Glutamatergic neuron (in vitro differentiated cells): Measurements from ENCODE around the gene ZNF575. TPM values are rescaled to one million over a fixed set of nuclear protein-coding genes. Genes with fewer than 3 reads are reported as not detected.

Source experiments
- DNase-seq: peaks from one replicate; pipeline ENCODE4 v3.0.0; 2022
- H3K27ac Mint-ChIP-seq: one replicate; pipeline ENCODE4 v1.8.0; 2020; ENCODE audit warnings: mild to moderate bottlenecking, mixed read lengths, inconsistent platforms; ENCODE audit not compliant: unreplicated experiment
- H3K27me3 Mint-ChIP-seq: one replicate; pipeline ENCODE4 v1.8.0; 2020; ENCODE audit warnings: mild to moderate bottlenecking, moderate library complexity, mixed read lengths, inconsistent platforms; ENCODE audit not compliant: unreplicated experiment
- H3K36me3 Mint-ChIP-seq: one replicate; pipeline ENCODE4 v1.8.0; 2020; ENCODE audit warnings: mild to moderate bottlenecking, mixed read lengths, inconsistent platforms; ENCODE audit not compliant: unreplicated experiment
- H3K4me1 Mint-ChIP-seq: one replicate; pipeline ENCODE4 v1.8.0; 2020; ENCODE audit warnings: mild to moderate bottlenecking, low read depth, mixed read lengths, inconsistent platforms; ENCODE audit not compliant: unreplicated experiment
- H3K4me3 Mint-ChIP-seq: one replicate; pipeline ENCODE4 v1.8.0; 2020; ENCODE audit warnings: mild to moderate bottlenecking, mixed read lengths, inconsistent platforms; ENCODE audit not compliant: unreplicated experiment
- H3K9me3 Mint-ChIP-seq: one replicate; pipeline ENCODE4 v1.8.0; 2020; ENCODE audit warnings: mild to moderate bottlenecking, moderate library complexity, mixed read lengths, inconsistent platforms; ENCODE audit not compliant: unreplicated experiment
- CTCF ChIP-seq: fragments of 200-600 bp; sonication (generic); IDR thresholded peaks from one replicate; pipeline ENCODE4 v1.5.0; 2021; ENCODE audit not compliant: partially characterized antibody, unreplicated experiment
- total RNA-seq: library from RNA; stranded (reverse); fragmentation: NEBNext Ultra II Directional; extraction: Animal tissue kit (Norgen Biotek cat#: 25700); gene quantifications from one replicate; pipeline ENCODE4 v1.2.1, GENCODE V29; 2021; ENCODE audit not compliant: unreplicated experiment

The ZNF575 gene
- total RNA-seq, 1 donor from 2014 or later: 2.0 TPM

- Mint-ChIP-seq H3K4me1 (peaks cover 21% of the 10 kb centered on the region), H3K27ac (peak overlapping the region; percentile 80), H3K4me3 (peak overlapping the region; percentile 19), H3K36me3 (peaks cover 7% of the 10 kb centered on the region), H3K27me3 (peaks cover 5% of the 10 kb centered on the region), H3K9me3 (peaks cover 3% of the 10 kb centered on the region)
- no peak for TF ChIP-seq CTCF
- no peak for DNase-seq
These were observed 21.4 kb downstream of the ZNF575 start for GRCh38 chr19:43554317-43554895.

GRCh38 chr19:43555185-43555770 is 22.3 kb downstream of the ZNF575 start:
- TF ChIP-seq CTCF: peak; percentile 71
- Mint-ChIP-seq H3K27ac (peak overlapping the region; percentile 80), H3K36me3 (peaks cover 10% of the 10 kb centered on the region), H3K4me3 (peak overlapping the region; percentile 73), H3K4me1 (peaks cover 17% of the 10 kb centered on the region), H3K9me3 (no peaks in the 10 kb centered on the region), H3K27me3 (peaks cover 5% of the 10 kb centered on the region)
- peak; percentile 89 for DNase-seq

- Mint-ChIP-seq H3K9me3 (no peaks in the 10 kb centered on the region), H3K4me1 (peaks cover 14% of the 10 kb centered on the region), H3K36me3 (peaks cover 4% of the 10 kb centered on the region), H3K27me3 (no peaks in the 10 kb centered on the region), H3K27ac (peak overlapping the region; percentile 43), H3K4me3 (no peak overlapping the region)
- DNase-seq: peak; percentile 39
- no peak for TF ChIP-seq CTCF
These were observed 27.7 kb downstream of the ZNF575 start for GRCh38 chr19:43560687-43561086.

- Mint-ChIP-seq H3K9me3 (no peaks in the 10 kb centered on the region), H3K4me3 (peak overlapping the region; percentile 13), H3K4me1 (peaks cover 14% of the 10 kb centered on the region), H3K27ac (peak overlapping the region; percentile 43), H3K36me3 (peaks cover 4% of the 10 kb centered on the region), H3K27me3 (no peaks in the 10 kb centered on the region)
- DNase-seq: no peak
- TF ChIP-seq CTCF: no peak
These were observed 28.4 kb downstream of the ZNF575 start for GRCh38 chr19:43561139-43561970.
